ENCODE results near the gene ABCD2. TPM values are rescaled to one million over a fixed set of nuclear protein-coding genes. Genes with fewer than 3 reads are reported as not detected.
A peak's percentile ranks its signal among the peaks of the same experiment; 100 is the strongest.

Gene ABCD2
- total RNA-seq, 3 donors from 2014 or later (not counting 1 experiment from before 2014, with no cell fraction given): 0.35 to 2.4 (median 0.75) TPM

GRCh38 chr12:39617887-39618286 lies 1.7 kb downstream of the ABCD2 start:
- no peak for ATAC-seq
- peaks cover 14% of the 10 kb centered on the region for H3K4me1 ChIP-seq (ENCODE audit: control insufficient read depth, insufficient read depth, low read length)
- intact Hi-C loops (cut with micrococcal nuclease): no loop called here
- peak overlapping the region; percentile 60 for H3K4me3 ChIP-seq (ENCODE audit: low read length)
- peaks cover 0 to 5% of the 10 kb centered on the region in 2 donors for H3K4me1 Mint-ChIP-seq
- no peaks in the 10 kb centered on the region for H3K27me3 ChIP-seq (ENCODE audit: control insufficient read depth, insufficient read depth, low read length)
- no peak overlapping the region for H3K4me3 Mint-ChIP-seq
- H3K36me3 ChIP-seq (ENCODE audit: control insufficient read depth, insufficient read depth, low read length): no peaks in the 10 kb centered on the region
- no peaks in the 10 kb centered on the region for H3K27me3 Mint-ChIP-seq (ENCODE audit: low read depth in 2 of 2)
- TF ChIP-seq CTCF (IDR thresholded peaks at IDR 0.05): no peak
- peak in 1 of 2 donors; percentile 38 for DNase-seq
- H3K9me3 ChIP-seq (ENCODE audit: control insufficient read depth, insufficient read depth, low read length): no peaks in the 10 kb centered on the region
- WGBS (ENCODE audit: insufficient coverage): no CpG with 5 or more reads among the region's 1 CpG
- no peaks in the 10 kb centered on the region for H3K36me3 Mint-ChIP-seq
- H3K27ac Mint-ChIP-seq: peak overlapping the region in 1 of 2 donors; percentile 55
- no peaks in the 10 kb centered on the region for H3K9me3 Mint-ChIP-seq
- no peak overlapping the region for H3K27ac ChIP-seq (ENCODE audit: low read length)

- Histone ChIP-seq H3K4me1 (ENCODE audit: control insufficient read depth, insufficient read depth, low read length) (peaks cover 14% of the 10 kb centered on the region), H3K27ac (ENCODE audit: low read length) (no peak overlapping the region), H3K4me3 (ENCODE audit: low read length) (no peak overlapping the region), H3K9me3 (ENCODE audit: control insufficient read depth, insufficient read depth, low read length) (no peaks in the 10 kb centered on the region), H3K36me3 (ENCODE audit: control insufficient read depth, insufficient read depth, low read length) (no peaks in the 10 kb centered on the region), H3K27me3 (ENCODE audit: control insufficient read depth, insufficient read depth, low read length) (no peaks in the 10 kb centered on the region)
- Mint-ChIP-seq H3K4me1 (peaks cover 0 to 5% of the 10 kb centered on the region in 2 donors), H3K27me3 (ENCODE audit: low read depth in 2 of 2) (no peaks in the 10 kb centered on the region), H3K27ac (no peak overlapping the region), H3K36me3 (no peaks in the 10 kb centered on the region), H3K9me3 (no peaks in the 10 kb centered on the region), H3K4me3 (no peak overlapping the region)
- no peak for TF ChIP-seq CTCF (IDR thresholded peaks at IDR 0.05)
- ATAC-seq: no peak
- DNase-seq: no peak
- intact Hi-C loops (cut with micrococcal nuclease): no loop called here
- 77% methylated on average over 4 of the region's 4 CpGs for WGBS (ENCODE audit: insufficient coverage)
Observed at GRCh38 chr12:39616666-39617065, 2.9 kb downstream of the ABCD2 start.

- Mint-ChIP-seq H3K27ac (no peak overlapping the region), H3K27me3 (ENCODE audit: low read depth in 2 of 2) (no peaks in the 10 kb centered on the region), H3K36me3 (no peaks in the 10 kb centered on the region), H3K9me3 (no peaks in the 10 kb centered on the region), H3K4me3 (no peak overlapping the region), H3K4me1 (peaks cover 0 to 1% of the 10 kb centered on the region in 2 donors)
- no peak overlapping the region for H3K4me3 ChIP-seq (ENCODE audit: low read length)
- no peak for ATAC-seq
- no peaks in the 10 kb centered on the region for H3K36me3 ChIP-seq (ENCODE audit: control insufficient read depth, insufficient read depth, low read length)
- no peak for TF ChIP-seq CTCF (IDR thresholded peaks at IDR 0.05)
- WGBS (ENCODE audit: insufficient coverage): 100% methylated on average over 1 of the region's 1 CpG
- no peaks in the 10 kb centered on the region for H3K27me3 ChIP-seq (ENCODE audit: control insufficient read depth, insufficient read depth, low read length)
- H3K27ac ChIP-seq (ENCODE audit: low read length): no peak overlapping the region
- H3K9me3 ChIP-seq (ENCODE audit: control insufficient read depth, insufficient read depth, low read length): no peaks in the 10 kb centered on the region
- no peak for DNase-seq
- peaks cover 14% of the 10 kb centered on the region for H3K4me1 ChIP-seq (ENCODE audit: control insufficient read depth, insufficient read depth, low read length)
- intact Hi-C loops (cut with micrococcal nuclease): no loop called here
Observed at GRCh38 chr12:39616251-39616650, 3.4 kb downstream of the ABCD2 start.

- no peak for ATAC-seq
- WGBS (ENCODE audit: insufficient coverage): 100% methylated on average over 2 of the region's 2 CpGs
- Histone ChIP-seq H3K4me1 (ENCODE audit: control insufficient read depth, insufficient read depth, low read length) (peaks cover under 1% of the 10 kb centered on the region), H3K36me3 (ENCODE audit: control insufficient read depth, insufficient read depth, low read length) (no peaks in the 10 kb centered on the region), H3K4me3 (ENCODE audit: low read length) (no peak overlapping the region), H3K9me3 (ENCODE audit: control insufficient read depth, insufficient read depth, low read length) (no peaks in the 10 kb centered on the region), H3K27me3 (ENCODE audit: control insufficient read depth, insufficient read depth, low read length) (no peaks in the 10 kb centered on the region), H3K27ac (ENCODE audit: low read length) (no peak overlapping the region)
- intact Hi-C loops (cut with micrococcal nuclease): no loop called here
- DNase-seq: no peak
- Mint-ChIP-seq H3K9me3 (no peaks in the 10 kb centered on the region), H3K27me3 (ENCODE audit: low read depth in 2 of 2) (peaks cover 0 to 2% of the 10 kb centered on the region in 2 donors), H3K4me1 (no peaks in the 10 kb centered on the region), H3K36me3 (no peaks in the 10 kb centered on the region), H3K4me3 (no peak overlapping the region), H3K27ac (no peak overlapping the region)
- no peak for TF ChIP-seq CTCF (IDR thresholded peaks at IDR 0.05)
Observed at GRCh38 chr12:39613525-39613924, 6.1 kb downstream of the ABCD2 start.
